GM19463 (cell line): Measurements from ENCODE around the gene HLA-DQB1.
"Not testable (repeated sequence)": the region's sequence is repeated elsewhere in the genome, so short reads cannot be mapped to it uniquely, and the experiment has no call there.

ENCODE experiments used
- ATAC-seq: cut with Tn5 transposase; IDR thresholded peaks from one replicate; pipeline ENCODE4 v1.9.1; 2021; ENCODE audit warnings: mild to moderate bottlenecking, moderate library complexity; ENCODE audit not compliant: unreplicated experiment

Gene HLA-DQB1

DNA sequence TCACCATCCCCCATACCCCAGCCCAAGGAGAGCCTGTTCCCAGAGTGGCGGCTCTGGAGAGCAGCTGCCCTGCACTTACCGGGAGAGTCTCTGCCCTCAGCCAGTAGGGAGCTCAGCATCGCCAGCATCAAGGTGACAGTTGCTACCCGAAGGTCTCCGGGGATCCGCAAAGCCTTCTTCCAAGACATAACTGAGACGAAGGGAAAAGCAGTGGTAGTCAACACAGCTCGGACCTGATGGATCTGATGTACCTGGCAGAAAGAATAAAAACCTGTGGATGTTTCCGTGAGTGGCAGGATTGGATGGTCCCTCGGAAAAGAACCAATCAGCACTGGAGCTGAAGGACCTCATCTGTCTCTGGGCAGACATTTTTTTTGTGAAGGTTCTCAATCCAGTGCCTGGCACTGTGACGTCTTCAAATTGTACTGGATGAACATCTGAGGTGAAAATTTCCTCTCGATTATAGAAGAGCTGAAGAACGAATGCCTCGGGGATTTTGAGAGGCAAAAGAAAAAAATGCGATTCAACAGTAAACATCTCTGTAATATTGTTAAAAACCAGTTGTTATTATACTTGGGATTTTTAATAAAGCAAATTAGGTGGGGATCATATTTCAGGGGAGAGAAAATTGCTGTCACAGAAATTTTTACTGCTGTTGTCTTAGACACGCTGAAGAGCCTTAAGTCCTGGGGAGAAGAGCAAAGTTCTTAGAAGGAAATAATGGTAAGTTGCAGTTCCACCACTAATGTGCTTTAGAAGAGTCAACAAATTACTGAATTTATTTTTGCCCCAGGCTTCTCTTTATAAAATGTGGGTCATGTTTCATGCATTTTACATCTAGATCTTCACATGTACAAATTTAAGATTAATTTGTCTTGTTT lies at the start of gene HLA-DQB1:
Gene HLA-DQB1 (minus strand): TSS at position 238 of the 881 bp plus-strand sequence. CDS start 50 bp downstream, at position 188.
- ATAC-seq, result peak; percentile 57

DNA sequence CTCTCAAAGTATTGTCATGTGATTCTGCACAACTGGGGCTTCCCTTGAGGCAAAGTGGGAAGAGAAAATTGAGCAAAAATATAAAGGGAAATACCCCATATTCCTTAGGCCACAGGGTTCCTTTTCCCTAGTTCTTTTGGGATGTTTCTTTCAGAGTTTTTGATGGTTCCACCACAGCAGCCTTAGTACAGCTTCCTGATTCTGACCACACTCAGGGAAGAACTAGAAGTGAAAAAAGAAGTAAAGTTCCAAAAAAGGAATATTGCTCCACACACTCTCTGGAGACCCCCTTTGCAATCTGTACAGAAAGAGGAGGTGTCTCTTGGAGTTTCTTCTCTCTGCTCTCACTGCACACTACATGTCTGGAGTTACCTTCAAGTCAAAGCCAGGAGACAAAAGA lies 46.8 kb upstream of the HLA-DQB1 start:
- ATAC-seq, result no peak

DNA sequence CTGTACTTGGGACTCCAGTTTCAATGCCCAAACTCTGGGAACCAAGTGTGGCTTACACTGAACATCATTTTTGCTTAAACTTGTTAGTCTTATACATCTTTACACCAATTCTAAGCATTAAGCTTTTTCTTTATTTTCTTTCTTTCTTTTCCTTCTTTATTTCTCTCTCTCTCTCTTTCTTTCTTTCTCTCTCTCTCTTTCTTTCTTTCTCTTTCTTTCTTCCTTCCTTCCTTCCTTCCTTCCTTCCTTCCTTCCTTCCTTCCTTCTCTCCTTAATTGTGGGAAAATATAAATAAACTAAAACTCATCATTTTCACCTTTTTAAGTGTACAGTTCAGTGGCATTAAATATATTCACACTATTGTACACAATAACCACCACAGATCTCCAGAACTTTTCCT lies 43.2 kb upstream of the HLA-DQB1 start:
- ATAC-seq, result no peak

DNA sequence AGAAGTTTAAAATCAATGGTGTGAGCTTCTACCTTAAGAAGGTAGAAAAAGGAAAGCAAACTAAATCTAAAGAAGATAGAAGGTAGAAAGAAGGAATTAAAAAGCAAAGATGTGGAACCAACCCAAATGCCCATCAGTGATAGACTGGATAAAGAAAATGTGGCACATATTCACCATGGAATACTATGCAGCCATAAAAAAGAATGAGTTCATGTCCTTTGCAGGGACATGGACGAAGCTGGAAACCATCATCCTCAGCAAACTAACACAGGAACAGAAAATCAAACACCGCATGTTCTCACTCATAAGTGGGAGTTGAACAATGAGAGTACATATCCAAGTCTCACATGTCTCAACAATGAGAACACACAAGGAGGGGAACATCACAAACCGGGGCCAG lies 38.7 kb upstream of the HLA-DQB1 start:
- not testable (repeated sequence) for ATAC-seq

DNA sequence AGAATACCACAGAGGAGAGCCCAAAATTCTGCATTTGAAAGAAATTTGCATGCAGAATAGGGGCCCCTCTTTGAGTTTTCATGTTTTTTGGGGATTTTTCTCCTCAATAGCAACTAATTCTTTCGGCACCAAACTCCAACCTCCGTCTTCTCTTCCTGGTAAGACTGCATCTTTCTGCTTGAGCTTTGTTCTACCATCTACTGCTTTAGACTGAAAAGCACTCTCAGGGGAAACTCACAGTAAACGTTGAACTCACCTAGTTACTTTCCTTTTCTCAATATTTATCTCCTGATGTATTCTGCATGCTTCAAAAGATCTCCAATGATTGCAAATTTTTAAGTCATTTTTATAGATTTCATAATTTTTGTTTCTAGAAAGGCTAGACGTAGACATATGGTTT lies 36.9 kb upstream of the HLA-DQB1 start:
- ATAC-seq, result no peak

DNA sequence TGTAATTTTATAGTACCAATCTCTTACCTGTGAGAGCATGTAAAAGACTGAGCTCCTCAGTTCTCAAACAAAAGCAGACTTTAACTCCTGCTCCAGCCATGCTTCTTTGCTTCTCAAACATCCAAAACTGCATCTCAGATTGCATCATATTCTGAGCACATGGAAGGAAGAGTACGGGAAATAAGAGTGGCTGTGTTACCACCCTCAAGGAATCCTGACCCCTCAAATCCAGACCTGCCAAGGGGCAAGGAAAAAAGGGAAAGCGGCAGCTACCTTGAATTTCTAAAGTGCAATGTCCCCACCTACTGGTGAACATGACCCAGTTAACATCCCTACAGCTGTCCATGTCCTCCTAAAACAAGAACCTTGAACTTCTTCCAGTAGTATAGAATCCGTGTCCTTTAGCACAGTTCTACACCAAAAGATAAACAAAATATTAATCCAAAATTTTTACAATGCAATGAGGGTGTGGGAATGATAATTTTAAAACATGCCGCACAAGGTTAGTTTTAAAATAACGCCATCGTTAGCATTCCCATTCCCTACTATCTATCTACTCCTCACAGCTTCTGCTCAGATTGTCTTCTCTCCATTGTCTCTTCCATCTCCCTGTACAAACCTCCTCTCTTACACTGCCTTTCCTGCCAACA lies 34.1 kb upstream of the HLA-DQB1 start:
- no peak for ATAC-seq

DNA sequence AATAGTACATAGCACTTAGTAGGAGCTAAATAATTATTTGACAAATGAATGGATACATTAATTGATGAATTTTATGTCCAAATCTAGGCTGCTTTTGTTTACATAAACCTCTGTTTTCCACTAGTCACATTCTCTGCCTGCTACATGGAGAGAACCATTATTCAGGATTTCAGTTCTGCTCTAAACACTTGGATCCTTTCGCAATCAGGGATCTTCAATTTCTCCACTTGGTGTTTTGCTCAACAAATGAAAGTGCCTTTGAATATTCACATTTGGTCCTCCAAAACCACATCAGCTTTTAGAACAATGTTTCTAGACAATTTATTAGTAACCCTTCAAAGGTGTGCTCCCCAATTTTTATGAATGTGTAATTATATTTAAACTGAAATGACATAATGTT lies 30.6 kb upstream of the HLA-DQB1 start:
- no peak for ATAC-seq

DNA sequence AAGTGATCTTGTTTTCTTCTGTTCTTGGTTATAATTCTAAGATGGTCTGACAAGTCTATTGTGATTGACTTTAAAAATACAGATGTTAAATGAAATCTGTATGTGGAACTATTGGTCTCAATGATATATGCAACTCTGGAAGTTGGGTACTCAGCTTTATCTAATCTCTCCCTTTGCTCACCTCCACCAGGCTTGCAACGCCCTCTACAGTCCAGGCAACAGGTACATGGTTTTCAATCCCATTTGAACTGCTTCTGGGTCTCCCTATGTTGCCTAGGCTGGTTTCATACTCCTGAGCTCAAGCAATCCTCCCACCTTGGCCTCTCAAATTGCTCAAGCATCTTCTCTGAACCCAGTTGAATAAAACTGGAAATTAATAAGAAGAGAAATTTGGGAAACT lies 25.6 kb upstream of the HLA-DQB1 start:
- no peak for ATAC-seq

DNA sequence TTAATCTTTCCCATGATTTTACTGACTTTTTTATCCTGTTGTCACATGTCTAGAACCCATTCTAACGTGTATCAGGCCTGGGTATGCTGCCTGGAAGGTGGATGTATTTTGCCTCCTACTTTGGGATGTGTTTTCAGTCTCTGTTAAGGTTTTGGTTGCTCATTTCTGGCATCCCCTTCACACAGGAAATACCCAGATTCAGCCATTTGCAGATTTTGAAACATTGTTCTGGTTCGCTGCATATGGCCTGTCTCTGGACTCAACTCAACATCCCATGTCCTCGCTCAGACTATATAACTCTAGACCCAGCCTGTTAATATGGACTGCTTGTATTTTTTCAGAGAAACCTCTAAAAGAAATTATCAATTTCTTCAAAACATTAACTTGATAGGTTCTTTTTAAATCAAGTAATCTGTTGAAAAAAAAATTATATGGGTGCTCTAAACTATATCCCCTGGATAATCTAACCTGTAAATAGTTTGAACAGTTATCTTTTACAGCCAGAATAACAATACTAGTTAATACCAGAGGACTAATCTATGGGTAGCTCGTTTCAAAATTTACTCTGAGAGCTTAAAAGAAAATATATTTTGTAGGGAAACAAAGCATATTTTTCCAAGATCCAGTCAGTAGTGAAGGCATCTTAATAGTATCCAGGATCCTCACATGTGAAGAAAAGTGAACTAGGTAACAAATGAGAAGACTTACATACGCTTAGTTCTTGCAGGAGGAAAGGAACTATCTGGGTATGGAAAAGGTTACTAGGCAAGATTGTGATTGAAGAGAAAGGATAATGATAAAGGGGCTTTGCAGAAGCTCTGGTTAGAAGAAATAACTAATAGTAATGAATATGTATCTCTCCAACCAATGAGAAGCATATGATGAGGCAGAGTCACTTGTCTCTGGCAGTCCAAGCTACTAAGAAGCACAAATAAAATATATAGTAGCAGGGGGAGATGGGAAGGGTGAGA lies 23.4 kb upstream of the HLA-DQB1 start:
- no peak for ATAC-seq

DNA sequence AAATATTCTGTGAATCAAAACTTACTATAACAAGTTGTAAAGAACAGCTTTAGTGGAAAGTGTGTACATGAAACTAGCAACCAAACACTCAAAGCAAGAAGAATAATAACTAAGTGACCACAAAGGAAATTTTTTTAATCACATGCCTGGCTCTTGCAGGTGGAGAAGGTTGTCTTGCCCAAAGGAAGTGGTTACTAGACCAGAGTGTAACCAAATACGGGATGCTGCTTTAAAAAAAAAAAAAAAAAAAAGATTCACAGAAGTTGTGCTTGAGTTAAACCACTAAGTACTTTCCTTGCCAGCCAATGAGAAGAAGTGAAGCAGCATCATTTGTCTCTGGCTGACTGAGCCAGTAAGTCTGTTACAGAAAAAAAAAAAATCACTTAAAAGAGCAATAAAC lies 19.1 kb upstream of the HLA-DQB1 start:
- peak; percentile 72 for ATAC-seq

DNA sequence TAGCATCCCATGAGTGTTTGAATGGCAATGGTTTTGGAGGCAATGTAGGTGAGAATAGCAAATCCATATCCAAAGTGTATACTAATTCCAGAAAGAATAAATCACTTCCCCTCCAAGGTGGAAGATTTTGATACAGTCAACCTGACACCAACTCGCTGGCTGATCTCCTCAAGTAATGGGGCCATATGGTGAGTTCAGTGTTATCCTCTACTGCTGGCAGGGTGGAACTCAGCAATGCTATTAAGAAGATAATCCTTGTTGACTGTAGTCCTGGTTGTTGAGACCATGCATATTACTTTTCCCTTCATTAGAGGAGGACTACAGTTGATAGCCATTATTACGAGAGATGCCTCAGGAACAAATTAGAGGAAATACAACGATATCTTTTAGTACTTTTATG lies 17.8 kb upstream of the HLA-DQB1 start:
- ATAC-seq, result no peak

DNA sequence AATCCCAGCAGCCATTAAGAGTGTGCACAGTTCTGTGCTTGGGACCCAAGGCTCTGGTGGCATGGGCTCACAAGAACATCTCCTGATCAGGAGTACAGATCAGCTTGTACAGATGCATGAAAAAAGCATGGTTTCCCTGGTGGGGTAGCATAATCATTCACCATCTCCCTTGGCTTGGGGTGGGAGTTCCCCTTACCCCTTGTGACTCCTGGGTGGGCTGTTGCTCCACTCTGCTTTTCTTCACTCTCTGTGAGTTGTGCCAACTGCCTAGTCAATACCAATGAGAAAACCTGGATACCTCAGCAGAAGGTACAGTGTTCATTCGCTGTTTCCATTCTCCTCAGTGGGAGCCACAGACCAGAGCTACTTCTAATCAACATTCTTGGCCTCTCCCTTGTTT lies 13.6 kb upstream of the HLA-DQB1 start:
- no peak for ATAC-seq

DNA sequence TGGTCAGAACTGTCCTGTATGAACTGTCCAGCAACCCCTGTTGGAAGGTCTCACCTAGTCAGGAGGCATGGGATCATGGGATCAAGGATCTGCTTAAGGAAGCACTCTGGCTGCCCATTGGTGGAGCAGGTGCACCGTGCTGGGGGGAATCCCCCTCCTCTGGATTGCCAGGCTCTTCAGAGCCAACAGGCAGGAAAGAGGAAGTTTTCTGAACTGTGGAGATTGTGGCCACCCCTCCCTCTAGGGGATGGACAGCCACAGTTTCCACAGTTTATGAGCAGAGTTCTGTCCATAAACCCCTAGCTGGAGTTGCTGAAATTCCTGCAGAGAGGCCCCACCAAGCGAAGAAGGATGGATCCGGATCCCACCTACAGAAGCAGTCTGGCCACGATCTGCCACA lies 13.0 kb upstream of the HLA-DQB1 start:
- ATAC-seq, result no peak

DNA sequence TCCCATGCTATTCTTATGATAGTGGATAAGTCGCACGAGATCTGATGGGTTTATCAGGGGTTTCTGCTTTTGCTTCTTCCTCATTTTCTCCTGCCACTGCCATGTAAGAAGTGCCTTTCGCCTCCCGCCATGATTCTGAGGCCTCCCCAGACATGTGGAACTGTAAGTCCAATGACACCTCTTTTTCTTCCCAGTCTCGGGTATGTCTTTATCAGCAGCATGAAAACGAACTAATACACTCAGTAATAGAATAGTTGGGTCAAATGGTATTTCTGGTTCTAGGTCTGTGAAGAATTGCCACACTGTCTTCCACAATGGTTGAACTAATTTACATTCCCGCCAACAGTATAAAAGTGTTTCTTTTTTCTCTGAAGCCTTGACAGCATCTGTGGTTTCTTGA lies 7.7 kb upstream of the HLA-DQB1 start:
- not testable (repeated sequence) for ATAC-seq

DNA sequence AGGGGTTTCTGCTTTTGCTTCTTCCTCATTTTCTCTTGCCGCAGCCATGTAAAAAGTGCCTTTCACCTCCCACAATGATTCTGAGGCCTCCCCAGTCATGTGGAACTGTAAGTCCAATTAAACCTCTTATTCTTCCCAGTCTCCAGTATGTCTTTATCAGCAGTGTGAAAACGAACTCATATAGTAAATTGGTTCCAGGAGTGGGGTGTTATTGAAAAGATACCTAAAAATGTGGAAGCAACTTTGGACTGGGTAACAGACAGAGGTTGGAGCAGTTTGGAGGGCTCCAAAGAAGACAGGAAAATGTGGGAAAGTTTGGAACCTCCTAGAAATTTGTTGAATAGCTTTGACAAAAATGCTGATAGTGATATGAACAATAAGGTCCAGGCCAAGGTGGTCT lies 5.5 kb upstream of the HLA-DQB1 start:
- not testable (repeated sequence) for ATAC-seq

DNA sequence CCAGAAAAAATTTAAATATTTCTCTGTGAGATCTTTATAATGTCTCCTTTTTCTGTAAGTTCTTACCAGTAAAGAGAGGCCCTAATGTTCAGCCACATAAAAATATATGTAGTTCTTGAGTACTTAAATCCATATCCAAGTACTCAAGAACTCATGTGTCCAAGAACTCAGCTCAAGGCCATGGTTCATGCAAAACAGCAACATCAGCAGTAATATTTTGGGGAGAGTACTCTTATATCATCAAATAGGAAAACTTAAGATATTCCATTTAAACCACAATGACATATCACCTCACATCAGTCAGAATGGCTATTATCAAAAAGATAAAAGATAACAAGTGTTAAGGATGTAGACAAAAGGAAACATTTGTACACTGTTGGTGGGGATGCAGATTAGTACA lies 3.4 kb upstream of the HLA-DQB1 start:
- ATAC-seq, result no peak

DNA sequence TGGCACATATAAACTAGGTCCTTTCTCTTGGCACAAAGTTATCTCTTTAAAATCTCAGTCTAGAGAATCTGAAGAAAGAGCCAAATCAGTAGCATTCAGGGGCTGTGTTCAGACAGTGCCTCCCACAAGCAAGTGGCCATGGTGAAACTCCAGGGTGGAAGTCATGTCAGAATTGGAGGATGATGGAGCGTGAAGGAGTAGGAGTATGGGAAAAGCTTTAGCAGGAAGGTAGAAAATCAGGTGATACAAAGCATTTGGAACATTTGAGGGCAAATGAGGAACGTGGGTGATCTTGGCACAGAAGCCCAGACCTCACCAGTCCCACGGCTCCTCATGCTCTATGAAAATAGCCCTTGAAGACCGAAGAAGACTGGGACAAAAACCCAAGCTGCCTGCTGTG lies 2.8 kb upstream of the HLA-DQB1 start:
- ATAC-seq, result no peak

DNA sequence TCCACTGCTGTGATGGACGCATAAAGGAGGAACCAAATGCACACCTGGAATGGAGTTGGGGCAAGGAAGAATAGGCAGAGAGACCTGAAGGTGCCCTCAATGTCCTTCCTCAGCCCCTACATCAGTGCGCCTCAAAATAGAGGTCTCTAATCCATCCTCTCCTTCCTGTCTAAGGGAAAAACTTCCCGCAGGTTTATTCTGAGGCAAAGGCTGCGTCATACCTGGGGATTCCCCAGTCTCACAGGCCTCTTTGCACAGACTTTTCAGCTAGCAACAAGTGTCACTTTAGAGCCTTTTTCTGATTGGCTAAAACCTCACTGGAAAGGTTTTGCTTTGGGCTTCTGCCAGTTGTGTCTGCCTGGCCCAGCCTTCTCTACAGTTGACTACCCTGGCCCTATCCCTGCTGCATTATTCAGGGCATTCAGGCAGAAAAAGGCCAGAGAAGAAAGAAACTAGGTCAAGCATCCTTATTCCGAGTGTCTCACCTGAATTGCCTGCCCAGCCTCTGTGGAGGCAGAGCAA lies 1.8 kb upstream of the HLA-DQB1 start:
- ATAC-seq, result peak; percentile 65

DNA sequence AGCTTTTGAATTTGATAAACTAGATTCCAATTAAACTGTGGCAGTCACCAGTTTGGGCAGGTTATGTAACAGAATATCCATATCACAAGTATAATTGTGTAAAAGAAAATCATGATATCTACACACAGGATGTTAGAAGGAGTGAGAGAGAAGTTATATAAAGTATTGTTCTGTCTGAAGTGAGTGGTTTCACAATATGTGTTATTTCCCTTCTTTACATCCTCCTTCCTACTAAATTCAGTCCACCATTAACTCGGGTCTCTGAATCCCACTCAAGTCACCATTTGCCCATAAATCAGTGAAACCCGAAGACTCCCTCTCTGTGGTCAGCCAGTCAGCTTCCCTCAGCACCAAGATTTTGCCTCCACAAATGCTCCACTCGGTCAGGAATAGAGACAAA lies 796 bp downstream of the HLA-DQB1 start:
- no peak for ATAC-seq

DNA sequence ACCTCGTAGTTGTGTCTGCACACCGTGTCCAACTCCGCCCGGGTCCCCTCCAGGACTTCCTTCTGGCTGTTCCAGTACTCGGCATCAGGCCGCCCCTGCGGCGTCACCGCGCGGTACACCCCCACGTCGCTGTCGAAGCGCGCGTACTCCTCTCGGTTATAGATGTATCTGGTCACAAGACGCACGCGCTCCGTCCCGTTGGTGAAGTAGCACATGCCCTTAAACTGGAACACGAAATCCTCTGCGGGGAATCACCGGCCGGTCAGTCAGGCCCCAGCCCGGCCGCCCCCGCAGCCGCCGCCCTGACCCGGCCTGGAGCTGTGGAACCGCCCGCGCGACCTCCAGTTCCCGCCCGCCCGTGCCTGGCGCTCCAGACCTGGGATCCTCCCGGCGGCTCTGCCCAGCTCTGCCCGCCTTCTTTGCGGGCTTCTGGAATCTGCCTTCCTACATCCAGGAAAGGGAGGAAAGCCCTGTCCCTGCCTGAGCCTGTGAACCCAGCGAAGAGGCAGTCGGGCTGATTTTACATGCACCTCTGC lies 1.6 kb downstream of the HLA-DQB1 start:
- no peak for ATAC-seq

DNA sequence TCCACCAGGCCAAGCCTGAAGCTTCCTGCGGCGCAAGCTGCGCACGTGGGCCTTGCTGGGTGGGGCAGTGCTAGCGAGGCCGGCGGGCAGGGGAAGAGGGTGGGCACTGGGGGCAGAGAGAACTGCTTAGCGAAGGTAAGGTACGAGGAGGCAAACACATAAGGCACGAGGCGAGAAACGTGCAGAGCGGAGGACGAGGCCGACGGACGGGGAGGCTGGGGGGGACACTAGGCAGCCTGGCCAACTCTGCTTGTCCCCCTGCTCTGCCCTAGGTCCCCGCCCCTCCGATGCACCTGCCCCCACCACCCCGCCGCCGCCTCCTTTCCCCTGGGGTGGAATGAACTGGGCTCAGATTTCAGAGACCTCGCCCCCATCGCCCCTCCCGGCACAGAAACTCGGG lies 2.1 kb downstream of the HLA-DQB1 start:
- no peak for ATAC-seq
